HCT116 (cell line): ENCODE data around the gene THADA.

Experiments used
- EZH2 ChIP-seq: fragments of 200-600 bp; sonication (generic); IDR thresholded peaks from 2 replicates; pipeline ENCODE4 v1.6.1; 2017; ENCODE audit warnings: antibody characterized with exemption, mixed run types
- EZH2phosphoT487 ChIP-seq: fragments of 200-600 bp; IDR thresholded peaks from 2 replicates; pipeline ENCODE4 v1.6.1; 2018; ENCODE audit warnings: antibody characterized with exemption, borderline replicate concordance
- JUND ChIP-seq: IDR thresholded peaks from 2 replicates; pipeline ENCODE4 v1.6.1; 2012
- POLR2A ChIP-seq: IDR thresholded peaks from 2 replicates; pipeline ENCODE4 v1.7.0; 2011; ENCODE audit warnings: borderline replicate concordance; ENCODE audit not compliant: insufficient read depth, insufficient read length; ENCODE audit errors: extremely low read depth
- POLR2AphosphoS5 ChIP-seq: IDR thresholded peaks from 2 replicates; pipeline ENCODE4 v1.6.1; 2011; ENCODE audit warnings: mild to moderate bottlenecking, low read depth, low read length, moderate library complexity
- SRF ChIP-seq: IDR thresholded peaks from 2 replicates; pipeline ENCODE4 v1.6.1; 2012; ENCODE audit warnings: low read depth
- TF ChIP-seq, protein P1 (sequence below), 3 experiments: fragments of 200-600 bp in 1 of 3; sonication (generic) in 1 of 3; IDR thresholded peaks in 2 of 3; conservative IDR thresholded peaks in 1 of 3; 2 replicates each; pipeline ENCODE4 v1.5.1; 2012 to 2017; ENCODE audit warnings: low read depth in 2 of 3, low read length in 2 of 3, antibody characterized with exemption in 1 of 3, borderline replicate concordance in 1 of 3, control low read depth in 1 of 3, mild to moderate bottlenecking in 1 of 3, mixed read lengths in 1 of 3, mixed run types in 1 of 3, moderate library complexity in 1 of 3; ENCODE audit not compliant: insufficient read depth in 1 of 3
- TF ChIP-seq, protein P2 (sequence below): IDR thresholded peaks from 2 replicates; pipeline ENCODE4 v1.6.1; 2012
- TF ChIP-seq, protein P3 (sequence below): IDR thresholded peaks from 2 replicates; pipeline ENCODE4 v1.6.1; 2012; ENCODE audit warnings: low read depth

DNA sequence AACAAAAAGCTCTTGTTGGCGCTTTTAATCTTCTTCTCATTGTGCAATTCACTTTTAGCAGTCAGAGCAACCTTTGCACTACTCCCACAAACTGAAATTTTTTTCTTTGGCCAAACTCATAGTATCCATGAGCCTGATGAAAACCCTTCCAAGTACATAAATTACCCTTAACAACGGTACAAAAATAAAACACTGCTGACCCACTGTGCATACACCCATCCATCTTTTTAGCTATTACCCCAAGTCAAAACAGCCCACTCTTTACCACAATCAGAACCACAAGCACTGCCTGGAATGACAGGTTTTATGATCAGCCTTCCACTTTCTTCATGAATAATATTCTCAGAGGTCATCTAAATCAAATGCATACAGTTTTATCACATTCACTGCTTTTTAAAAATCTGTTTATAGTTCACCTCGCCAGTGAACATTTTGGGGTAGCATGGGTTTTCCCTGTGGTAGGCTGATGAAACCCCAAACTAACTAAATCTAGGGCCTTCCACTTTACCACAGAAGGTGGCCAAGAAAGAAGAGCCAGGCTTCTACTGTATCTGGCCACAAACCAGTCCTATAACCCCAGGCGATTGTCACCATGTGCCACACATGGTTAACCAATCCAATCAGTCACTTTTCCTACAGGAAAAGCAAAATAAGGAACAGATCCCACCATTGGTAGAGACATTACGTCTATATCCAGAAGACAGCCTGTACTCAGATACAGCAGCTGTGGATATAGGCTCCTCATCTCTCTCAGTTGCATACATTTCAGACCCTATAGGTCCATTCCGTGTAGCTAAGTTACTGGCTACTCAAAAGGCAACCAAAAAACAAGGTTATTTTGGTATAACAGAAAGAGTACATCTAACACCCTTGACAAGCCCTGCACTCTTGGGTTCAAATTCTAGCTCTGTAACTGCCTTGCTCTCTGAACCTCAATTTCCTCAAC lies 171.3 kb downstream of the THADA start:
- TF ChIP-seq EZH2 (no peak), POLR2AphosphoS5 (no peak), POLR2A (no peak), SRF (no peak), EZH2phosphoT487 (no peak), JUND (no peak)
- TF ChIP-seq, protein P1, sequence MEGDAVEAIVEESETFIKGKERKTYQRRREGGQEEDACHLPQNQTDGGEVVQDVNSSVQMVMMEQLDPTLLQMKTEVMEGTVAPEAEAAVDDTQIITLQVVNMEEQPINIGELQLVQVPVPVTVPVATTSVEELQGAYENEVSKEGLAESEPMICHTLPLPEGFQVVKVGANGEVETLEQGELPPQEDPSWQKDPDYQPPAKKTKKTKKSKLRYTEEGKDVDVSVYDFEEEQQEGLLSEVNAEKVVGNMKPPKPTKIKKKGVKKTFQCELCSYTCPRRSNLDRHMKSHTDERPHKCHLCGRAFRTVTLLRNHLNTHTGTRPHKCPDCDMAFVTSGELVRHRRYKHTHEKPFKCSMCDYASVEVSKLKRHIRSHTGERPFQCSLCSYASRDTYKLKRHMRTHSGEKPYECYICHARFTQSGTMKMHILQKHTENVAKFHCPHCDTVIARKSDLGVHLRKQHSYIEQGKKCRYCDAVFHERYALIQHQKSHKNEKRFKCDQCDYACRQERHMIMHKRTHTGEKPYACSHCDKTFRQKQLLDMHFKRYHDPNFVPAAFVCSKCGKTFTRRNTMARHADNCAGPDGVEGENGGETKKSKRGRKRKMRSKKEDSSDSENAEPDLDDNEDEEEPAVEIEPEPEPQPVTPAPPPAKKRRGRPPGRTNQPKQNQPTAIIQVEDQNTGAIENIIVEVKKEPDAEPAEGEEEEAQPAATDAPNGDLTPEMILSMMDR (IDR thresholded peaks at IDR 0.05 in 2 of 3, conservative IDR thresholded peaks at IDR 0.05 in 1 of 3; ENCODE audit: borderline replicate concordance in 1 of 3, insufficient read depth in 1 of 3, low read depth in 2 of 3, low read length in 2 of 3), result no peak
- TF ChIP-seq, protein P2, sequence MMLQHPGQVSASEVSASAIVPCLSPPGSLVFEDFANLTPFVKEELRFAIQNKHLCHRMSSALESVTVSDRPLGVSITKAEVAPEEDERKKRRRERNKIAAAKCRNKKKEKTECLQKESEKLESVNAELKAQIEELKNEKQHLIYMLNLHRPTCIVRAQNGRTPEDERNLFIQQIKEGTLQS, result no peak
- TF ChIP-seq, protein P3, sequence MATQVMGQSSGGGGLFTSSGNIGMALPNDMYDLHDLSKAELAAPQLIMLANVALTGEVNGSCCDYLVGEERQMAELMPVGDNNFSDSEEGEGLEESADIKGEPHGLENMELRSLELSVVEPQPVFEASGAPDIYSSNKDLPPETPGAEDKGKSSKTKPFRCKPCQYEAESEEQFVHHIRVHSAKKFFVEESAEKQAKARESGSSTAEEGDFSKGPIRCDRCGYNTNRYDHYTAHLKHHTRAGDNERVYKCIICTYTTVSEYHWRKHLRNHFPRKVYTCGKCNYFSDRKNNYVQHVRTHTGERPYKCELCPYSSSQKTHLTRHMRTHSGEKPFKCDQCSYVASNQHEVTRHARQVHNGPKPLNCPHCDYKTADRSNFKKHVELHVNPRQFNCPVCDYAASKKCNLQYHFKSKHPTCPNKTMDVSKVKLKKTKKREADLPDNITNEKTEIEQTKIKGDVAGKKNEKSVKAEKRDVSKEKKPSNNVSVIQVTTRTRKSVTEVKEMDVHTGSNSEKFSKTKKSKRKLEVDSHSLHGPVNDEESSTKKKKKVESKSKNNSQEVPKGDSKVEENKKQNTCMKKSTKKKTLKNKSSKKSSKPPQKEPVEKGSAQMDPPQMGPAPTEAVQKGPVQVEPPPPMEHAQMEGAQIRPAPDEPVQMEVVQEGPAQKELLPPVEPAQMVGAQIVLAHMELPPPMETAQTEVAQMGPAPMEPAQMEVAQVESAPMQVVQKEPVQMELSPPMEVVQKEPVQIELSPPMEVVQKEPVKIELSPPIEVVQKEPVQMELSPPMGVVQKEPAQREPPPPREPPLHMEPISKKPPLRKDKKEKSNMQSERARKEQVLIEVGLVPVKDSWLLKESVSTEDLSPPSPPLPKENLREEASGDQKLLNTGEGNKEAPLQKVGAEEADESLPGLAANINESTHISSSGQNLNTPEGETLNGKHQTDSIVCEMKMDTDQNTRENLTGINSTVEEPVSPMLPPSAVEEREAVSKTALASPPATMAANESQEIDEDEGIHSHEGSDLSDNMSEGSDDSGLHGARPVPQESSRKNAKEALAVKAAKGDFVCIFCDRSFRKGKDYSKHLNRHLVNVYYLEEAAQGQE, result no peak
